MM.1S (cell line): Measurements from ENCODE around the gene CA5B.

Source experiments
- DNase-seq: peaks from one replicate; pipeline ENCODE4 v3.0.0-alpha.2; 2015
- H2AFZ ChIP-seq: fragments of 300-600 bp; sonication (generic); 2 replicates; pipeline ENCODE4 v1.6.0; 2016; ENCODE audit warnings: antibody characterized with exemption, low read length
- H3F3A ChIP-seq: fragments of 300-600 bp; sonication (generic); 2 replicates; pipeline ENCODE4 v1.6.1; 2016; ENCODE audit warnings: mild to moderate bottlenecking, antibody characterized with exemption, low read length, moderate library complexity, mixed read lengths; ENCODE audit not compliant: insufficient read depth
- H3K27ac ChIP-seq: fragments of 300-600 bp; sonication (generic); 2 replicates; pipeline ENCODE4 v1.5.1; 2016; ENCODE audit warnings: mild to moderate bottlenecking, low read length
- H3K27me3 ChIP-seq: fragments of 300-600 bp; sonication (generic); replicated peaks from 2 replicates; pipeline ENCODE4 v1.6.0; 2016; ENCODE audit warnings: low read length; ENCODE audit not compliant: insufficient read depth
- H3K36me3 ChIP-seq: fragments of 300-600 bp; sonication (generic); replicated peaks from 2 replicates; pipeline ENCODE4 v1.6.1; 2016; ENCODE audit warnings: mild to moderate bottlenecking, low read length, mixed read lengths; ENCODE audit not compliant: insufficient read depth
- H3K4me1 ChIP-seq: fragments of 300-600 bp; sonication (generic); 2 replicates; pipeline ENCODE4 v1.6.1; 2016; ENCODE audit warnings: low read length, mixed read lengths
- H3K4me2 ChIP-seq: fragments of 300-600 bp; sonication (generic); 2 replicates; pipeline ENCODE4 v1.6.0; 2016; ENCODE audit warnings: low read depth, low read length
- H3K4me3 ChIP-seq: fragments of 300-600 bp; sonication (generic); 2 replicates; pipeline ENCODE4 v1.5.1; 2016; ENCODE audit warnings: low read length, mixed read lengths
- H3K79me2 ChIP-seq: fragments of 300-600 bp; sonication (generic); 2 replicates; pipeline ENCODE4 v1.6.1; 2016; ENCODE audit warnings: mixed run types, low read length, mixed read lengths
- H3K9ac ChIP-seq: fragments of 300-600 bp; sonication (generic); 2 replicates; pipeline ENCODE4 v1.6.1; 2016; ENCODE audit warnings: low read length, mixed read lengths
- H3K9me2 ChIP-seq: fragments of 300-600 bp; sonication (generic); replicated peaks from 2 replicates; pipeline ENCODE4 v1.6.1; 2016; ENCODE audit warnings: mild to moderate bottlenecking, low read length, mixed read lengths; ENCODE audit not compliant: insufficient read depth
- H3K9me3 ChIP-seq: fragments of 300-600 bp; sonication (generic); replicated peaks from 2 replicates; pipeline ENCODE4 v1.6.1; 2016; ENCODE audit warnings: mild to moderate bottlenecking, low read length, mixed read lengths; ENCODE audit not compliant: insufficient read depth
- H4K20me1 ChIP-seq: fragments of 300-600 bp; sonication (generic); 2 replicates; pipeline ENCODE4 v1.6.1; 2016; ENCODE audit warnings: mild to moderate bottlenecking, low read length, moderate library complexity, mixed read lengths; ENCODE audit not compliant: insufficient read depth
- CTCF ChIP-seq: fragments of 300-600 bp; sonication (generic); IDR thresholded peaks from 2 replicates; pipeline ENCODE4 v1.5.1; 2016; ENCODE audit warnings: antibody characterized with exemption, low read length, mixed read lengths
- EZH2 ChIP-seq: fragments of 300-600 bp; sonication (generic); optimal IDR thresholded peaks from 2 replicates; pipeline ENCODE3; 2017; ENCODE audit warnings: low read depth, mild to moderate bottlenecking, antibody characterized with exemption, low read length, mixed read lengths
- EZH2phosphoT487 ChIP-seq: fragments of 300-600 bp; sonication (generic); IDR thresholded peaks from 2 replicates; pipeline ENCODE4 v1.6.1; 2018; ENCODE audit warnings: antibody characterized with exemption, low read length

Gene CA5B

GRCh38 chrX:15834053-15834452, 96.0 kb downstream of the CA5B start:
- H3K27me3 ChIP-seq = no peaks in the 10 kb centered on the region
- no peaks in the 10 kb centered on the region for H3K36me3 ChIP-seq

GRCh38 chrX:15834827-15835595, 96.9 kb downstream of the CA5B start:
- no peaks in the 10 kb centered on the region for H3F3A ChIP-seq
- H4K20me1 ChIP-seq = no peaks in the 10 kb centered on the region
- H3K36me3 ChIP-seq = no peaks in the 10 kb centered on the region
- H2AFZ ChIP-seq = no peak overlapping the region
- H3K9me3 ChIP-seq = no peaks in the 10 kb centered on the region
- H3K9me2 ChIP-seq = no peaks in the 10 kb centered on the region
- H3K4me3 ChIP-seq = no peak overlapping the region
- TF ChIP-seq EZH2 (no peak), CTCF (no peak), EZH2phosphoT487 (no peak)
- H3K27ac ChIP-seq = no peak overlapping the region
- no peaks in the 10 kb centered on the region for H3K79me2 ChIP-seq
- H3K9ac ChIP-seq = no peak overlapping the region
- no peaks in the 10 kb centered on the region for H3K27me3 ChIP-seq
- H3K4me2 ChIP-seq = no peak overlapping the region
- H3K4me1 ChIP-seq = no peaks in the 10 kb centered on the region
- DNase-seq = no peak

More at GRCh38 chrX:15834053-15834452, 96.0 kb downstream of the CA5B start:
- H3F3A ChIP-seq = no peaks in the 10 kb centered on the region
- no peaks in the 10 kb centered on the region for H4K20me1 ChIP-seq
- no peak overlapping the region for H3K4me2 ChIP-seq
- H3K27ac ChIP-seq = no peak overlapping the region
- H3K9me2 ChIP-seq = no peaks in the 10 kb centered on the region
- H3K9ac ChIP-seq = no peak overlapping the region
- TF ChIP-seq EZH2 = no peak
- TF ChIP-seq EZH2phosphoT487 = no peak
- no peak for TF ChIP-seq CTCF
- H2AFZ ChIP-seq = no peak overlapping the region
- no peak overlapping the region for H3K4me3 ChIP-seq
- no peak for DNase-seq
- H3K4me1 ChIP-seq = no peaks in the 10 kb centered on the region
- H3K79me2 ChIP-seq = no peaks in the 10 kb centered on the region
- no peaks in the 10 kb centered on the region for H3K9me3 ChIP-seq
